Choroid plexus epithelial cell (primary cell): Measurements from ENCODE around the gene BLTP3A.
"Not testable (repeated sequence)": the region's sequence is repeated elsewhere in the genome, so short reads cannot be mapped to it uniquely, and the experiment has no call there.

Source experiments
- DNase-seq: peaks from one replicate; pipeline ENCODE4 v3.0.0-alpha.2; 2010; ENCODE audit warnings: low read depth
- H3K4me3 ChIP-seq: 2 replicates; pipeline ENCODE4 v1.5.1; 2011; ENCODE audit warnings: low read depth, mild to moderate bottlenecking, control low read depth, low read length, moderate library complexity
- TF ChIP-seq, protein P1 (sequence below): conservative IDR thresholded peaks from 2 replicates; pipeline ENCODE4 v1.5.1; 2011; ENCODE audit warnings: low read depth, mild to moderate bottlenecking, control low read depth, inconsistent platforms, low read length, moderate library complexity

Gene BLTP3A

DNA sequence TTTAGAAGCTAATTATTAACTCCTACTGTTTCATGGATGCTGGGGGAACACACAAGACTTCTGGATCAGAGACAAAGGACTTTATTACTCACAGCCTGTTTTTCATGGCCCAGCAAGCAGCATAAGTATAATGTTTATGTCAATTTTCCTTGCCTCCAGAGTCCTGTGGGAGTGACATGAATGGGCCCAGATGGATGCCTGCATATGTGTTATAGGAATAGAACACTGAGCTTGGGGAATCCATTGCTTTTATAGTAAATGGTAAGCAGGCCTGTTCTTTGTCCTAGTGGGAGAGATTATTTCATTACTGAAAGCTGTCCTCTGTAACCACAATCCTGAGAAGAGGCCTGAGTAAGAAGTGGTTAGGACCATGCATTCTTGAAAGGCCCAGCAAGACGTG lies 25.6 kb downstream of the BLTP3A start:
- no peak overlapping the region for H3K4me3 ChIP-seq
- no peak for DNase-seq
- TF ChIP-seq, protein P1, sequence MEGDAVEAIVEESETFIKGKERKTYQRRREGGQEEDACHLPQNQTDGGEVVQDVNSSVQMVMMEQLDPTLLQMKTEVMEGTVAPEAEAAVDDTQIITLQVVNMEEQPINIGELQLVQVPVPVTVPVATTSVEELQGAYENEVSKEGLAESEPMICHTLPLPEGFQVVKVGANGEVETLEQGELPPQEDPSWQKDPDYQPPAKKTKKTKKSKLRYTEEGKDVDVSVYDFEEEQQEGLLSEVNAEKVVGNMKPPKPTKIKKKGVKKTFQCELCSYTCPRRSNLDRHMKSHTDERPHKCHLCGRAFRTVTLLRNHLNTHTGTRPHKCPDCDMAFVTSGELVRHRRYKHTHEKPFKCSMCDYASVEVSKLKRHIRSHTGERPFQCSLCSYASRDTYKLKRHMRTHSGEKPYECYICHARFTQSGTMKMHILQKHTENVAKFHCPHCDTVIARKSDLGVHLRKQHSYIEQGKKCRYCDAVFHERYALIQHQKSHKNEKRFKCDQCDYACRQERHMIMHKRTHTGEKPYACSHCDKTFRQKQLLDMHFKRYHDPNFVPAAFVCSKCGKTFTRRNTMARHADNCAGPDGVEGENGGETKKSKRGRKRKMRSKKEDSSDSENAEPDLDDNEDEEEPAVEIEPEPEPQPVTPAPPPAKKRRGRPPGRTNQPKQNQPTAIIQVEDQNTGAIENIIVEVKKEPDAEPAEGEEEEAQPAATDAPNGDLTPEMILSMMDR = no peak

DNA sequence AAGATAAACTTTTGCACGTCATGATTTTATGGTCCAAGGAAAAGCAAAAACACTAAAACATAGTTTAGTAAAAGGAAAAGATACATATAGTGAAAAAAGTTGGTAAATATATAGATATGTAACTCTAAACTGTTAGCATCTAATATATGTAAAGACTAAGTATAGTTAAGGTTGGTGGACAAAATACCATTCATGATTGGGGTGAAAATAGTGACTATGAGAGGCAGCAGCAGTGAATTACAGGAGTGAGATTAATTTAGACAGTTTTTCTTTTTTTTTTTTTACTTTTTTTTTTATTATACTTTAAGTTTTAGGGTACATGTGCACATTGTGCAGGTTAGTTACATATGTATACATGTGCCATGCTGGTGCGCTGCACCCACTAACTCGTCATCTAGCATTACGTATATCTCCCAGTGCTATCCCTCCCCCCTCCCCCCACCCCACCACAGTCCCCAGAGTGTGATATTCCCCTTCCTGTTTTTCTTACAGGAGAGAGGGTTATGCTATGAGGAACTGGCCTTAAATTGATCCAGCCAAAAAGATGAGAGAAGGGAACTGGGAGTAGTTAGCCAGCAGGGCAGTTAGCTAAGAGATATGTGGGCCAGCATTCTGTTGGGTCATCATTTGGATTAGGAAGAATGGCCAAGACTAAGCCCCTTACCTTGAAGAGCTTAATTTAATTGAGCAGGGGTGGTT lies 27.1 kb downstream of the BLTP3A start:
- not testable (repeated sequence) for H3K4me3 ChIP-seq, DNase-seq

DNA sequence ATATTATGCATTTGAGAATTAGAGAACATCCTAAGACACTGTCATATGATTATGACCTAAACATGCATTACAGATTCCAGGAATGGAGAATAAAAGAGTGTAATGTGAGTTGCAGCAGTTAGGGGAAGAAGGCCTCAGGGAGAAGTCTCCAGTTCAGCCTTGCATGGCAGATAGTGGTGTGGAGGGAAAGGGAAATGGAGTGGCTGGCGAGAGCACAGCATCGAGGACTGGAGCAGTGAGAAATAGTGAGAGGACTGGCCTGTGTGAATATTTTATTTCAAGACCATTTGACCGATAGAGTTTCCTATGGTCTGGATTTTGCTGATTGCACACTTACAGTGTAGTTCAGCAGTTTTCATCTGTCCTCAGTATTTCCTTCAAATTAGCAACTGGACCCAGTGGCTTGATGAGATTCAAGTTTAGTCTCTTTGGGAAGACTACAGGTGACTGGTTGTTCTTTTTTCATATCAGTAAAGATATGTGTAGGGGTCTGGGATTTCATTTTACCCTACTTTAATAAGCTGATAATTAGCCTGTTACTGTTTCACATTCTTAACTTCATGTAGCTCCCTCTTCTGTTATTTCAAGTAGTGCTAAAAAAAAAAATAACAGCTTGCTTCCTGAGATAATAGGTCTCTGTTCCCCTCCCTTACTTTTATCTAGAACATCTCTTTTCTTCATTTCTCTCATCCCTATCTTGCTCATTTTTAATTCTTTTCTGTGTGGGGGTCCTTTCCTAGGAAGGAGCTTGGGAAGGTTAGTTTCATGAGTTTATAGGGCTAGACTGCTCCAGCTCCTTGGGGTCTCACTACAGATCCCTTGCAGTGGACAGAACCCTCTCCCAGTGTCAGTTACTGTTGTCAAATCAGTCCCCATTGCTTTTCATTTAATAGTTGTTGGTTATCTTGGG lies 27.9 kb downstream of the BLTP3A start:
- H3K4me3 ChIP-seq = no peak overlapping the region
- no peak for DNase-seq
- TF ChIP-seq, protein P1 = no peak

- TF ChIP-seq, protein P1 = no peak
- DNase-seq = no peak
Measured at GRCh38 chr6:34829137-34829536, 37.3 kb downstream of the BLTP3A start.

DNA sequence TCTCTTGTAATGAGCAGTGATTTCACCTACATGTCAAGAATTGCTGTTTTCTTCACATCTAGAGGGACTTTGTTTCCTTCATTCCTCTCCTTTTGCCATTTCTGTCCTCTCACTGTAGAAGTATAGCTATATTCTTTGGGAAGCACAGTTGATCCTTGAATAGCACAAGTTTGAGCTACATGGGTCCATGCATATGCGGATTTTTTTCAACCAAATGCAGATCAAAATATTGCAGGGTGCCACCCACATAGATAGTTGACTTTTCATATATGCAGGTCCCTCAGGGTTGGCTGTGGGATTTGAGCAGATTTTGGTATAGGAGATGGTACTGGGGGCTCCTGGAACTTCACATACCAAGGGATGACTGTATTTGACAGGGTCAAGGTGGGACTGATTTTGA lies 41.1 kb downstream of the BLTP3A start:
- no peak overlapping the region for H3K4me3 ChIP-seq
- TF ChIP-seq, protein P1 = no peak
- no peak for DNase-seq

More at GRCh38 chr6:34829137-34829536, 37.3 kb downstream of the BLTP3A start:
- no peak overlapping the region for H3K4me3 ChIP-seq

GRCh38 chr6:34834789-34835518 lies 43.1 kb downstream of the BLTP3A start:
- no peak overlapping the region for H3K4me3 ChIP-seq
- peak; percentile 66 for DNase-seq
- TF ChIP-seq, protein P1 = no peak

DNA sequence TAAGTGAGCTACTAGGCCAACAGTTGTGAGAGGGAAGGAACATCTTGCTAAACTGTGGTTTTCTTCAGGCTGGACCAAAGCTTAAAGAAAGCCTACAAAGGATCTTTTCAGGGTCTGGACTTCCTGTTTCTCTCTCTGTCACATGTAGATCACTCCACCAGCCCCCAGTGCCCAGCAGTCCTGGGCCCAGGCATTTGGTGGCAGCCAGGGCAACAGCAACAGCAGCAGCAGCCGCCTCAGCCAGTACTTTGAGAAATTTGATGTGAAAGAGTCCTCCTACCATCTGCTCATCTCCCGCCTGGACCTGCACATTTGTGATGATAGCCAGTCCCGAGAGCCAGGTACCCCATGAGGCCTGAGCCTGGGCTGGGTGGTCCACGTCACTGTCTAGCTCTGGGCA lies 44.1 kb downstream of the BLTP3A start:
- DNase-seq = no peak
- no peak overlapping the region for H3K4me3 ChIP-seq
- TF ChIP-seq, protein P1 = no peak
